ENCODE results near the gene HLA-A. TPM values are rescaled to one million over a fixed set of nuclear protein-coding genes. Genes with fewer than 3 reads are reported as not detected.

Gene HLA-A
- total RNA-seq, 2 experiments from 2014 or later, result 1,667 to 1,766 TPM

GRCh38 chr6:29982097-29982496, 39.8 kb downstream of the HLA-A start:
- Mint-ChIP-seq H3K9me3 (no peaks in the 10 kb centered on the region), H3K36me3 (ENCODE audit: low read depth) (no peaks in the 10 kb centered on the region), H3K27ac (no peak overlapping the region), H3K27me3 (peaks cover 24% of the 10 kb centered on the region), H3K4me3 (no peak overlapping the region), H3K4me1 (peaks cover 4% of the 10 kb centered on the region)
- ChIA-PET POLR2A (no interaction called here), CTCF (interaction anchor here (1.2 kb wide), 1 partner anchor 113 kb away, joined by 3 read pairs; no protein-coding TSS in a partner anchor)
- DNase-seq, result no peak

GRCh38 chr6:29984232-29984631, 41.9 kb downstream of the HLA-A start:
- no peak for DNase-seq
- H3K36me3 Mint-ChIP-seq (ENCODE audit: low read depth), result no peaks in the 10 kb centered on the region
- no peak overlapping the region for H3K27ac Mint-ChIP-seq
- ChIA-PET POLR2A (no interaction called here), CTCF (interaction anchor here (0.5 to 2.5 kb wide), 3 partner anchors 9 to 176 kb away, joined by 3 to 10 read pairs (median 4); partner anchors contain the start of gene PPP1R11)
- no peak overlapping the region for H3K4me3 Mint-ChIP-seq
- peaks cover 16% of the 10 kb centered on the region for H3K27me3 Mint-ChIP-seq
- no peaks in the 10 kb centered on the region for H3K4me1 Mint-ChIP-seq
- no peaks in the 10 kb centered on the region for H3K9me3 Mint-ChIP-seq

- ChIA-PET POLR2A (no interaction called here), CTCF (interaction anchor here (1.0 to 2.5 kb wide), 3 partner anchors 10 to 124 kb away, joined by 3 to 10 read pairs (median 3); partner anchors contain the start of gene PPP1R11)
- no peak overlapping the region for H3K4me3 Mint-ChIP-seq
- H3K9me3 Mint-ChIP-seq, result no peaks in the 10 kb centered on the region
- H3K36me3 Mint-ChIP-seq (ENCODE audit: low read depth), result no peaks in the 10 kb centered on the region
- H3K4me1 Mint-ChIP-seq, result no peaks in the 10 kb centered on the region
- no peak overlapping the region for H3K27ac Mint-ChIP-seq
- DNase-seq, result no peak
- H3K27me3 Mint-ChIP-seq, result peaks cover 16% of the 10 kb centered on the region
These were observed 42.7 kb downstream of the HLA-A start for GRCh38 chr6:29984992-29985391.

- POLR2A ChIA-PET, result no interaction called here
- CTCF ChIA-PET, result interaction anchor here (1.0 to 2.5 kb wide), 3 partner anchors 10 to 125 kb away, joined by 3 to 10 read pairs (median 3); no protein-coding TSS in a partner anchor
- no peak for DNase-seq
- Mint-ChIP-seq H3K4me1 (peaks cover 3% of the 10 kb centered on the region), H3K36me3 (ENCODE audit: low read depth) (no peaks in the 10 kb centered on the region), H3K27me3 (peaks cover 21% of the 10 kb centered on the region), H3K9me3 (no peaks in the 10 kb centered on the region), H3K4me3 (no peak overlapping the region), H3K27ac (no peak overlapping the region)
These were observed 43.9 kb downstream of the HLA-A start for GRCh38 chr6:29986179-29986781.

GRCh38 chr6:29989211-29989610, 46.9 kb downstream of the HLA-A start:
- ChIA-PET POLR2A (no interaction called here), CTCF (interaction anchor here (1.0 kb wide), 1 partner anchor 12 kb away, joined by 4 read pairs; no protein-coding TSS in a partner anchor)
- no peaks in the 10 kb centered on the region for H3K36me3 Mint-ChIP-seq (ENCODE audit: low read depth)
- DNase-seq, result no peak
- peaks cover 26% of the 10 kb centered on the region for H3K27me3 Mint-ChIP-seq
- no peaks in the 10 kb centered on the region for H3K9me3 Mint-ChIP-seq
- H3K4me3 Mint-ChIP-seq, result no peak overlapping the region
- H3K27ac Mint-ChIP-seq, result no peak overlapping the region
- H3K4me1 Mint-ChIP-seq, result peaks cover 3% of the 10 kb centered on the region

GRCh38 chr6:29990931-29991330, 48.6 kb downstream of the HLA-A start:
- CTCF ChIA-PET, result no interaction called here

GRCh38 chr6:29992807-29993206, 50.5 kb downstream of the HLA-A start:
- ChIA-PET POLR2A (no interaction called here), CTCF (interaction anchor here (0.6 kb wide), 1 partner anchor 13 kb away, joined by 3 read pairs; no protein-coding TSS in a partner anchor)
- no peak overlapping the region for H3K4me3 Mint-ChIP-seq
- DNase-seq, result no peak
- peaks cover 29% of the 10 kb centered on the region for H3K27me3 Mint-ChIP-seq
- H3K4me1 Mint-ChIP-seq, result peaks cover 3% of the 10 kb centered on the region
- no peaks in the 10 kb centered on the region for H3K36me3 Mint-ChIP-seq (ENCODE audit: low read depth)
- H3K9me3 Mint-ChIP-seq, result no peaks in the 10 kb centered on the region
- no peak overlapping the region for H3K27ac Mint-ChIP-seq

More at GRCh38 chr6:29990931-29991330, 48.6 kb downstream of the HLA-A start:
- Mint-ChIP-seq H3K4me3 (no peak overlapping the region), H3K27ac (no peak overlapping the region), H3K9me3 (no peaks in the 10 kb centered on the region), H3K27me3 (peaks cover 26% of the 10 kb centered on the region), H3K4me1 (peaks cover 3% of the 10 kb centered on the region), H3K36me3 (ENCODE audit: low read depth) (no peaks in the 10 kb centered on the region)
- POLR2A ChIA-PET, result no interaction called here
- DNase-seq, result no peak

- Mint-ChIP-seq H3K4me1 (peaks cover 3% of the 10 kb centered on the region), H3K27ac (no peak overlapping the region), H3K9me3 (no peaks in the 10 kb centered on the region), H3K27me3 (peaks cover 24% of the 10 kb centered on the region), H3K36me3 (ENCODE audit: low read depth) (no peaks in the 10 kb centered on the region), H3K4me3 (no peak overlapping the region)
- CTCF ChIA-PET, result interaction anchor here (0.9 kb wide), 1 partner anchor 30 kb away, joined by 3 read pairs; no protein-coding TSS in a partner anchor
- POLR2A ChIA-PET, result no interaction called here
- DNase-seq, result no peak
These were observed 52.5 kb downstream of the HLA-A start for GRCh38 chr6:29994826-29995225.

GRCh38 chr6:29995340-29995777, 53.0 kb downstream of the HLA-A start:
- ChIA-PET POLR2A (no interaction called here), CTCF (interaction anchor here (0.9 to 1.2 kb wide), 3 partner anchors 9 to 147 kb away, joined by 3 read pairs; no protein-coding TSS in a partner anchor)
- peaks cover 3% of the 10 kb centered on the region for H3K4me1 Mint-ChIP-seq
- no peak overlapping the region for H3K27ac Mint-ChIP-seq
- H3K27me3 Mint-ChIP-seq, result peaks cover 21% of the 10 kb centered on the region
- DNase-seq, result no peak
- no peaks in the 10 kb centered on the region for H3K9me3 Mint-ChIP-seq
- H3K36me3 Mint-ChIP-seq (ENCODE audit: low read depth), result no peaks in the 10 kb centered on the region
- H3K4me3 Mint-ChIP-seq, result no peak overlapping the region

Other genes starting within 250 kb of the HLA-A start
- gene HLA-F, start 219.1 kb upstream of the HLA-A start, total RNA-seq, result 100 to 1,000 TPM; 315 to 372 TPM
- gene HLA-G, start 114.7 kb upstream of the HLA-A start, total RNA-seq, result 1 to 10 TPM; 1.3 TPM
- gene POLR1H, start 118.7 kb downstream of the HLA-A start, total RNA-seq, result 10 to 100 TPM; 52.9 to 59.1 TPM
- gene PPP1R11, start 124.7 kb downstream of the HLA-A start, total RNA-seq, result 10 to 100 TPM; 57.9 to 73.7 TPM
- gene RNF39, start 133.2 kb downstream of the HLA-A start, total RNA-seq, result not detected
- not detected for gene TRIM31, start 170.6 kb downstream of the HLA-A start, total RNA-seq
- not detected for gene TRIM40, start 193.6 kb downstream of the HLA-A start, total RNA-seq
- not detected for gene TRIM10, start 218.7 kb downstream of the HLA-A start, total RNA-seq
- not detected for gene TRIM15, start 221.0 kb downstream of the HLA-A start, total RNA-seq

All from activated CD4-positive, alpha-beta T cell treated with anti-CD3 and anti-CD28 coated beads, Interleukin-2, amount 10 ng/mL, durations not matched to agents 7 days and 5 days (primary cell).